Measurements from ENCODE around the gene NMT2.

DNA sequence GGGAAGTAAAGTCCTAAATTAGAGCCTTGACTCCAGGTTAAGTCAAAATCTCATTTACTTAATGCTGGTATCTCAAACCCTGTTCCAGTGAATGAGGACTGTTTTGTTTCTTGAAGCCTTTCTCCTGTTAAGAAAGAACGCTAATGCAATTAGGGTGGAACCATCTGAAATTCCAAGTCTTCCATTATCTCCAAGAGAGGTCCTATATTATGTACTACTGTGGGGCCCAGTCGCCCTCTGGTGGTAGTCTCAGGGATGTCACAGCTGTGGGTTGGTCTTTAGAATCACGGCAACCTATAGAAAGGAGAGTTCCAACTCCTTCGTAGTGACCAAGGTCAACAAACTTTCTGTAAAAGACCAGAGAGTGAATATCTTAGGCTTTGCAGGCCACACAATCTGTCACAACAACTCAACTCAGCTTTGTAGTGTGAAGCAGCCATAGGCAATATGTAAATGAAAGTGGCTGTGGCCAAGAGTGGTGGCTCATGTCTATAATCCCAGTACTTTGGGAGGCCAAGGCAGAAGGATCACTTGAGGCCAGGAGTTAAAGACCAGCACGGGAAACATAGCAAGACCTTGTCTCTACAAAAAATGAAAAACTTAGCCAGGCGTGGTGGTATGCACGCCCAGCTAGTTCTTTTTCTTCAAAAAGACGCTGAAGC lies 62.0 kb downstream of the NMT2 start:
- TF ChIP-seq, protein P1, sequence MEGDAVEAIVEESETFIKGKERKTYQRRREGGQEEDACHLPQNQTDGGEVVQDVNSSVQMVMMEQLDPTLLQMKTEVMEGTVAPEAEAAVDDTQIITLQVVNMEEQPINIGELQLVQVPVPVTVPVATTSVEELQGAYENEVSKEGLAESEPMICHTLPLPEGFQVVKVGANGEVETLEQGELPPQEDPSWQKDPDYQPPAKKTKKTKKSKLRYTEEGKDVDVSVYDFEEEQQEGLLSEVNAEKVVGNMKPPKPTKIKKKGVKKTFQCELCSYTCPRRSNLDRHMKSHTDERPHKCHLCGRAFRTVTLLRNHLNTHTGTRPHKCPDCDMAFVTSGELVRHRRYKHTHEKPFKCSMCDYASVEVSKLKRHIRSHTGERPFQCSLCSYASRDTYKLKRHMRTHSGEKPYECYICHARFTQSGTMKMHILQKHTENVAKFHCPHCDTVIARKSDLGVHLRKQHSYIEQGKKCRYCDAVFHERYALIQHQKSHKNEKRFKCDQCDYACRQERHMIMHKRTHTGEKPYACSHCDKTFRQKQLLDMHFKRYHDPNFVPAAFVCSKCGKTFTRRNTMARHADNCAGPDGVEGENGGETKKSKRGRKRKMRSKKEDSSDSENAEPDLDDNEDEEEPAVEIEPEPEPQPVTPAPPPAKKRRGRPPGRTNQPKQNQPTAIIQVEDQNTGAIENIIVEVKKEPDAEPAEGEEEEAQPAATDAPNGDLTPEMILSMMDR (IDR thresholded peaks at IDR 0.05; ENCODE audit: low read depth, low read length), result peak; percentile 77
- TF ChIP-seq POLR2A (IDR thresholded peaks at IDR 0.05; ENCODE audit: extremely low read depth, insufficient read length) (no peak), MYC (IDR thresholded peaks at IDR 0.05; ENCODE audit: low read depth, low read length) (no peak)

All from NB4 (cell line).